Parathyroid adenoma (tissue), 2 donors: ENCODE measurements around the gene LIN37.

Experiments
- H2AFZ ChIP-seq: fragments of 300-600 bp; sonication (generic); one replicate; pipeline ENCODE4 v1.7.0; 2017; ENCODE audit warnings: antibody characterized with exemption, mild to moderate bottlenecking
- H3K27ac ChIP-seq: fragments of 300-600 bp; sonication (generic); one replicate; pipeline ENCODE4 v1.7.0; 2017
- H3K27me3 ChIP-seq: fragments of 300-600 bp; sonication (generic); one replicate; pipeline ENCODE4 v1.7.0; 2017; ENCODE audit warnings: low read length; ENCODE audit not compliant: control insufficient read depth, insufficient read depth
- H3K36me3 ChIP-seq: fragments of 300-600 bp; sonication (generic); one replicate; pipeline ENCODE4 v1.7.0; 2017; ENCODE audit warnings: low read length; ENCODE audit not compliant: control insufficient read depth, insufficient read depth
- H3K4me1 ChIP-seq: fragments of 300-600 bp; sonication (generic); one replicate; pipeline ENCODE4 v1.7.0; 2017; ENCODE audit warnings: control low read depth
- H3K4me2 ChIP-seq: fragments of 300-600 bp; sonication (generic); one replicate; pipeline ENCODE4 v1.7.0; 2017; ENCODE audit warnings: low read length
- H3K4me3 ChIP-seq: fragments of 300-600 bp; sonication (generic); one replicate; pipeline ENCODE4 v1.7.0; 2017; ENCODE audit warnings: low read depth, low read length
- H3K79me2 ChIP-seq: fragments of 300-600 bp; sonication (generic); one replicate; pipeline ENCODE4 v1.7.0; 2017; ENCODE audit warnings: control low read depth
- H3K9ac ChIP-seq: fragments of 300-600 bp; sonication (generic); one replicate; pipeline ENCODE4 v1.7.0; 2017; ENCODE audit warnings: mild to moderate bottlenecking
- H3K9me3 ChIP-seq: fragments of 300-600 bp; sonication (generic); one replicate; pipeline ENCODE4 v1.7.0; 2017; ENCODE audit warnings: low read length; ENCODE audit not compliant: control insufficient read depth
- CTCF ChIP-seq: fragments of 300-600 bp; sonication (generic); IDR thresholded peaks from one replicate; pipeline ENCODE4 v1.7.0; 2017; ENCODE audit warnings: antibody characterized with exemption, mild to moderate bottlenecking
- donor health status: primary hyperparathyroidism.

The LIN37 gene

GRCh38 chr19:35746087-35746462 lies 2.3 kb upstream of the LIN37 start:
- H3K4me2 ChIP-seq, result peak overlapping the region; percentile 88
- peak overlapping the region; percentile 99 for H3K27ac ChIP-seq
- H3K4me1 ChIP-seq, result peaks cover 4% of the 10 kb centered on the region
- TF ChIP-seq CTCF, result no peak
- H3K9me3 ChIP-seq, result no peaks in the 10 kb centered on the region
- no peaks in the 10 kb centered on the region for H3K79me2 ChIP-seq
- peak overlapping the region; percentile 99 for H3K4me3 ChIP-seq
- H3K9ac ChIP-seq, result peak overlapping the region; percentile 57
- H3K36me3 ChIP-seq, result no peaks in the 10 kb centered on the region
- H2AFZ ChIP-seq, result peak overlapping the region; percentile 72
- H3K27me3 ChIP-seq, result no peaks in the 10 kb centered on the region

GRCh38 chr19:35746531-35746930 lies 1.8 kb upstream of the LIN37 start:
- Histone ChIP-seq H3K9ac (no peak overlapping the region), H3K79me2 (no peaks in the 10 kb centered on the region), H3K27ac (no peak overlapping the region), H3K4me1 (peaks cover 4% of the 10 kb centered on the region), H2AFZ (no peak overlapping the region), H3K4me2 (peak overlapping the region; percentile 88), H3K27me3 (no peaks in the 10 kb centered on the region), H3K4me3 (peak overlapping the region; percentile 99), H3K9me3 (no peaks in the 10 kb centered on the region), H3K36me3 (no peaks in the 10 kb centered on the region)
- no peak for TF ChIP-seq CTCF

- Histone ChIP-seq H3K4me1 (no peaks in the 10 kb centered on the region), H3K9ac (no peak overlapping the region), H3K4me2 (no peak overlapping the region), H2AFZ (no peak overlapping the region), H3K27ac (no peak overlapping the region), H3K27me3 (no peaks in the 10 kb centered on the region), H3K4me3 (no peak overlapping the region), H3K79me2 (no peaks in the 10 kb centered on the region), H3K36me3 (no peaks in the 10 kb centered on the region), H3K9me3 (no peaks in the 10 kb centered on the region)
- TF ChIP-seq CTCF, result no peak
These were observed 1.8 kb downstream of the LIN37 start for GRCh38 chr19:35750167-35750566.

GRCh38 chr19:35751839-35752745 lies 3.7 kb downstream of the LIN37 start:
- Histone ChIP-seq H3K4me3 (no peak overlapping the region), H3K9ac (no peak overlapping the region), H3K27ac (no peak overlapping the region), H2AFZ (no peak overlapping the region), H3K36me3 (no peaks in the 10 kb centered on the region), H3K9me3 (no peaks in the 10 kb centered on the region), H3K4me1 (no peaks in the 10 kb centered on the region), H3K79me2 (no peaks in the 10 kb centered on the region), H3K4me2 (no peak overlapping the region), H3K27me3 (no peaks in the 10 kb centered on the region)
- no peak for TF ChIP-seq CTCF
